ENCODE data around the gene TMEM205.
"Not testable (repeated sequence)": the region's sequence is repeated elsewhere in the genome, so short reads cannot be mapped to it uniquely, and the experiment has no call there.

TMEM205 gene

DNA sequence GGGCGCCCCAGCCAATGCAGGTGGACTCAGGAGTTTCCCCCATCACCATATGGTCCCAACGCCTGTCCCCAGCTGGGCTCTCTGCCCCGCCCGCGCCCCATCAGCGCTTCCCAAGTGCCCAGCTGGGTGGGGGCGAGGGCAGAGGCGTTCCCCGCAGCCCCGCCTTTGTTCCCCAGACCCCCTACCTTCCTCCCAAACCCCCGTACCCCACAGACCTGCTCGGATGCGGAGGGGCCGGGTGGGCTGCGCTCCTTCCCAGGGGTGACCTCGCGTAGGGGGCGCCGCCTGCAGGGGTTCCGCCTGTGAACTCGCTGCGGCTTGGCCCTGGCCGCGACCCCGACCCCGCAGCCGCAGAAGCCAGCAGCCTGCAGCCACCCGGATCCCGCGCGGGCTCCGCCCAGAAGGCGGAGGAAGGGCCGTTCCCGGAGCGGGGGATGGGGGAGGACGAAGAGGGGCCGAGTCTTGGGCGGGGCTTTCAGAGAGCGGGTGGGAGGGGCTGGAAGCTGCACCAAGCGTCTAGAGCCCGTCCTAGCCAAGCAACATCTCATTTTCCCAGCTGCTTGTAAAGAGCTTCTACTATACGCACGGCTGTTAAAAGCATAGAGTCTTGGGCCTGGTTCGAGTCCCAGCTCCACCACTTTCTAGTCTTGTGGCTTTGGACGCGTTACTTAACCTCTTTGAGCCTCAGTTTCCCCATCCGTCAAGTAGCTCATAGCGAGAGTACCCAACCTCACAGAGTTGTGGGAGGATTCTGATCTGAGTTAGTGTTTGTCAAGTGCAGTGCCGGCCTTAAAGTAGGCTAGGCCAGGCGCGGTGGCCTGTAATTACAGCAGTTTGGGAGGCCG lies 6.6 kb downstream of the TMEM205 start, which contains the start of gene RAB3D:
Gene RAB3D, minus strand, starts transcription at position 404 of the 845 bp plus-strand sequence. CDS start 2,258 bp downstream, outside the sequence.
- peak within 1 kb of the TSS; percentile 66 for H3K4me3 ChIP-seq (ENCODE audit: control insufficient read depth, low read depth, low read length)
- TF ChIP-seq, protein P1, sequence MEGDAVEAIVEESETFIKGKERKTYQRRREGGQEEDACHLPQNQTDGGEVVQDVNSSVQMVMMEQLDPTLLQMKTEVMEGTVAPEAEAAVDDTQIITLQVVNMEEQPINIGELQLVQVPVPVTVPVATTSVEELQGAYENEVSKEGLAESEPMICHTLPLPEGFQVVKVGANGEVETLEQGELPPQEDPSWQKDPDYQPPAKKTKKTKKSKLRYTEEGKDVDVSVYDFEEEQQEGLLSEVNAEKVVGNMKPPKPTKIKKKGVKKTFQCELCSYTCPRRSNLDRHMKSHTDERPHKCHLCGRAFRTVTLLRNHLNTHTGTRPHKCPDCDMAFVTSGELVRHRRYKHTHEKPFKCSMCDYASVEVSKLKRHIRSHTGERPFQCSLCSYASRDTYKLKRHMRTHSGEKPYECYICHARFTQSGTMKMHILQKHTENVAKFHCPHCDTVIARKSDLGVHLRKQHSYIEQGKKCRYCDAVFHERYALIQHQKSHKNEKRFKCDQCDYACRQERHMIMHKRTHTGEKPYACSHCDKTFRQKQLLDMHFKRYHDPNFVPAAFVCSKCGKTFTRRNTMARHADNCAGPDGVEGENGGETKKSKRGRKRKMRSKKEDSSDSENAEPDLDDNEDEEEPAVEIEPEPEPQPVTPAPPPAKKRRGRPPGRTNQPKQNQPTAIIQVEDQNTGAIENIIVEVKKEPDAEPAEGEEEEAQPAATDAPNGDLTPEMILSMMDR (conservative IDR thresholded peaks at IDR 0.05; ENCODE audit: control insufficient read depth, insufficient read depth, low read depth, low read length): no peak
- DNase-seq (ENCODE audit: low read depth): peak; percentile 81

DNA sequence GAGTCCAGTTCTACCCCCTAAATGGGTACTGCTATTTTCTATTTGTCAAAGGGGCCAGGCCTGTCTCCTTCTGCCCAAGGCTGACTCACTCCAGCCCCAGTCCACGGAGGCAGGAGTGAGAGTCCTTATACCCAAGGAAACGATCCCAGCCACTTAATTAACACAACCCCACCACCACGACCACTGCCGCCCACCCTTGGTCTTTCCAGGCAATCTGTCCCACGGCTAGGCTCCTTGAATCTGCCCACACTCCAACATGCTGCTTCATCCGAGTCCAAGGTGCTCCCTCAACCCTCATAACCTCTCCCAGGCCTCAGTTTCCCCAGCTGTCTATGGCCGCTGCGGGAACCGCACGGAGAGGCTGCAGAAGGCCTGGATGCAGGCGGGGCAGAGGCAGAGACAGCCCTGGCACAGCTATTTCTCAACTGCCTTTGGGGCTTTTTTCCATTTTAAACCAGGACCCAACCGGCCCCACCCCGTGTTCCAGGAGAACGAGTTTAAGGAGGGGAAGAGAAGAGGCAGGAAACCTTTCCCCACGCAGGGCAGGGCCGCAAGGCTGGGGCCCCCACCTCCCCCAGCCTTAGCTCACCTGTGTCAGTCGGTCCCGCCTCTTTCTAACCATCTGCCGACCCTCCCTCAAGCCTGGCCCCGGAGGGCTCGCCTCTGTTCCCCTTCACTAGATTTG lies 7.4 kb downstream of the TMEM205 start:
- TF ChIP-seq, protein P1 (conservative IDR thresholded peaks at IDR 0.05; ENCODE audit: control insufficient read depth, insufficient read depth, low read depth, low read length): no peak
- DNase-seq (ENCODE audit: low read depth): no peak
- H3K4me3 ChIP-seq (ENCODE audit: control insufficient read depth, low read depth, low read length): peak overlapping the region; percentile 66

DNA sequence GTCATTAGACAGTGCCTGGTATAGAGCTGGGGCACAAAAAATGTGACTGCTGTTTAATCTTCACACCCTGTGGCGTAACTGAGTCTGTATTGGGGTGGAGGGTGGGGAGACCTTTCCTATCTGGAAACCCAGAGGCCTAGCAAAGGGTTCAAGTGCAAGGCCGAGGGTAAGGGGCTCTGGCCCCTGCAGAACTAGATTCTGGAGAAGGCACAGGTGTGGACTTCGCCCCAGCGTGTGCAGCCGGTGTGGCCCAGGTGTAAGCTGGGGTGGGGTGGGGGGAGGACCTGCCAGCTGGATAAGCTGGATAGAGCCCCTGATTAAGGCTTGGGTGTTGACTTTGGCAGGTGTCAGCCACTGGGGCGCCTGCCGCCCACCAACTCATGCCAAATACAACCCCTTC lies 7.9 kb downstream of the TMEM205 start:
- H3K4me3 ChIP-seq (ENCODE audit: control insufficient read depth, low read depth, low read length): no peak overlapping the region
- no peak for DNase-seq (ENCODE audit: low read depth)
- TF ChIP-seq, protein P1 (conservative IDR thresholded peaks at IDR 0.05; ENCODE audit: control insufficient read depth, insufficient read depth, low read depth, low read length): no peak

- no peak overlapping the region for H3K4me3 ChIP-seq (ENCODE audit: control insufficient read depth, low read depth, low read length)
- DNase-seq (ENCODE audit: low read depth): no peak
- TF ChIP-seq, protein P1 (conservative IDR thresholded peaks at IDR 0.05; ENCODE audit: control insufficient read depth, insufficient read depth, low read depth, low read length): no peak
These were observed 9.0 kb downstream of the TMEM205 start for GRCh38 chr19:11337080-11337479.

DNA sequence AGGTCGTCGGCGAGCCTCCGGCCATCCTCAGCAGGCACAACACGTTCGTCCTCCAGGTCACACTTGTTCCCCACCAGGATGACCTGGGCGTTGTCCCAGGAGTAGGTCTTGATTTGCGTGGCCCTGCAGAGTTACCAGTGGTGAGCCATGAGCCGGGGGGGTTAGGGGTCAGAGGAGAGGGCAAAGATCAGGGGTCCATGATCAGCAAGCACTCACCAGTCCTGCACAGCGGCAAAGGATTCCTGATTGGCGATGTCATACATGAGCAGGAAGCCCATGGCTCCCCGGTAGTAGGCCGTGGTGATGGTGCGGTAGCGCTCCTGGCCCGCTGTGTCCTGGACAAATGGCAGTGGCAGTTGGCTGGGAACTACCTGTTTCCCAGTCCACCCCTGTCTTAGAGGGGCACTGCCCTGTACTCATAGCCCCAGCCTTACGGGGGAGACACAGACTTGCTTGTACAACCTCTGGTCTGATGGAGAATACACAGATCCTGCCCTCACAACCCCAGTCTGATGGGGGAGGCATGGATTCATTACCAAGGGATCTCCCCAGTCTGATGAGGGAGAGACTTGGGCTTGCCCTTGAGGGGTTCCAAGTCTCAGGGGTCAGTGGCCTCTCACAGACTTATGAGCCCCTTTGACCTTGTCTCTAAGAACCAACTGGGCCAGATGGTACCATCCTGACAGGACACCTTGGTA lies 10.5 kb downstream of the TMEM205 start:
- no peak for DNase-seq (ENCODE audit: low read depth)
- no peak overlapping the region for H3K4me3 ChIP-seq (ENCODE audit: control insufficient read depth, low read depth, low read length)
- TF ChIP-seq, protein P1 (conservative IDR thresholded peaks at IDR 0.05; ENCODE audit: control insufficient read depth, insufficient read depth, low read depth, low read length): no peak

GRCh38 chr19:11333838-11334237 lies 12.2 kb downstream of the TMEM205 start:
- not testable (repeated sequence) for H3K4me3 ChIP-seq (ENCODE audit: control insufficient read depth, low read depth, low read length)
- DNase-seq (ENCODE audit: low read depth): peak; percentile 25
